ENCODE results near the gene OLFM1. TPM values are rescaled to one million over a fixed set of nuclear protein-coding genes. Genes with fewer than 3 reads are reported as not detected.

Gene OLFM1
- total RNA-seq, 4 donors from 2014 or later = 3.4 to 8.5 (median 6.7) TPM

- intact Hi-C loops (cut with DNase I; ENCODE audit: low total_unique reads) (no loop called here), in situ Hi-C loops (cut with MboI; ENCODE audit: low sequenced_read_pairs in 4 of 4) (loop anchor here in 1 of 4 donors (25.0 kb wide), 1 partner anchor 334 kb away; no protein-coding TSS in a partner anchor)
- peaks cover 3 to 11% of the 10 kb centered on the region in 2 donors for H3K4me1 ChIP-seq
- no peak overlapping the region for H3K4me3 ChIP-seq
- no peak for TF ChIP-seq POLR2A (IDR thresholded peaks at IDR 0.05)
- no peak for TF ChIP-seq CTCF (IDR thresholded peaks at IDR 0.05 in 4 of 5, conservative IDR thresholded peaks at IDR 0.05 in 1 of 5)
- peaks cover 9 to 22% (median 18%) of the 10 kb centered on the region in 3 donors for H3K27me3 ChIP-seq
- no peak overlapping the region for H3K27ac ChIP-seq
- H3K9me3 ChIP-seq = no peaks in the 10 kb centered on the region
- H3K36me3 ChIP-seq = no peaks in the 10 kb centered on the region
- DNase-seq (no peak), ATAC-seq (no peak)
Measured at GRCh38 chr9:135078361-135078821, 9.1 kb upstream of the OLFM1 start.

- in situ Hi-C loops (cut with MboI; ENCODE audit: low sequenced_read_pairs in 4 of 4) = loop anchor here in 1 of 4 donors (25.0 kb wide), 1 partner anchor 333 kb away; no protein-coding TSS in a partner anchor
- H3K4me1 ChIP-seq = peaks cover 3 to 11% of the 10 kb centered on the region in 2 donors
- no peak overlapping the region for H3K4me3 ChIP-seq
- no peak for DNase-seq
- no peaks in the 10 kb centered on the region for H3K36me3 ChIP-seq
- no peak overlapping the region for H3K27ac ChIP-seq
- no peak for ATAC-seq
- no peaks in the 10 kb centered on the region for H3K9me3 ChIP-seq
- peaks cover 9 to 18% (median 13%) of the 10 kb centered on the region in 3 donors for H3K27me3 ChIP-seq
- TF ChIP-seq CTCF (IDR thresholded peaks at IDR 0.05 in 4 of 5, conservative IDR thresholded peaks at IDR 0.05 in 1 of 5) = no peak
- TF ChIP-seq POLR2A (IDR thresholded peaks at IDR 0.05) = no peak
- intact Hi-C loops (cut with DNase I; ENCODE audit: low total_unique reads) = no loop called here
Measured at GRCh38 chr9:135079018-135079417, 8.4 kb upstream of the OLFM1 start.

- no peaks in the 10 kb centered on the region for H3K36me3 ChIP-seq
- no peak overlapping the region for H3K4me3 ChIP-seq
- no peak for DNase-seq
- TF ChIP-seq CTCF (IDR thresholded peaks at IDR 0.05 in 4 of 5, conservative IDR thresholded peaks at IDR 0.05 in 1 of 5) = no peak
- no peak for TF ChIP-seq POLR2A (IDR thresholded peaks at IDR 0.05)
- intact Hi-C loops (cut with DNase I; ENCODE audit: low total_unique reads) (no loop called here), in situ Hi-C loops (cut with MboI; ENCODE audit: low sequenced_read_pairs in 4 of 4) (loop anchor here in 3 of 4 donors (10.0 to 25.0 kb wide), 3 partner anchors 265 to 335 kb away; no protein-coding TSS in a partner anchor)
- ATAC-seq = no peak
- H3K9me3 ChIP-seq = no peaks in the 10 kb centered on the region
- H3K27me3 ChIP-seq = peaks cover 9 to 14% (median 13%) of the 10 kb centered on the region in 3 donors
- peaks cover 3 to 11% of the 10 kb centered on the region in 2 donors for H3K4me1 ChIP-seq
- H3K27ac ChIP-seq = no peak overlapping the region
Measured at GRCh38 chr9:135079676-135080075, 7.8 kb upstream of the OLFM1 start.

- DNase-seq (no peak), ATAC-seq (peak in 1 of 2 donors; percentile 48)
- no peaks in the 10 kb centered on the region for H3K9me3 ChIP-seq
- in situ Hi-C loops (cut with MboI; ENCODE audit: low sequenced_read_pairs in 4 of 4) = loop anchor here in 3 of 4 donors (10.0 to 25.0 kb wide), 3 partner anchors 264 to 334 kb away; no protein-coding TSS in a partner anchor
- H3K36me3 ChIP-seq = no peaks in the 10 kb centered on the region
- no peak for TF ChIP-seq CTCF (IDR thresholded peaks at IDR 0.05 in 4 of 5, conservative IDR thresholded peaks at IDR 0.05 in 1 of 5)
- TF ChIP-seq POLR2A (IDR thresholded peaks at IDR 0.05) = no peak
- H3K4me3 ChIP-seq = no peak overlapping the region
- H3K4me1 ChIP-seq = peaks cover 0 to 6% of the 10 kb centered on the region in 2 donors
- peaks cover 8 to 14% (median 9%) of the 10 kb centered on the region in 3 donors for H3K27me3 ChIP-seq
- H3K27ac ChIP-seq = no peak overlapping the region
- intact Hi-C loops (cut with DNase I; ENCODE audit: low total_unique reads) = no loop called here
Measured at GRCh38 chr9:135080286-135081263, 6.9 kb upstream of the OLFM1 start.

Data from gastrocnemius medialis (tissue), 4 donors.